Vagina (tissue), 2 donors: ENCODE data around the gene NEO1.

Experiments
- CTCF ChIP-seq, 3 experiments: fragments of 450-650 bp in 2 of 3; fragments of 200-600 bp in 1 of 3; sonication (generic) in 1 of 3; IDR thresholded peaks; one replicate each; pipeline ENCODE4 v1.5.1; 2017 to 2019; ENCODE audit warnings: antibody characterized with exemption in 3 of 3, mild to moderate bottlenecking in 2 of 3, moderate library complexity in 2 of 3
- POLR2A ChIP-seq, 2 donors: fragments of 450-650 bp; IDR thresholded peaks; one replicate each; pipeline ENCODE4 v1.6.1; 2017; ENCODE audit warnings: antibody characterized with exemption in 2 of 2, mild to moderate bottlenecking in 2 of 2, moderate library complexity in 2 of 2

GRCh38 chr15:73258271-73259108 is 206.2 kb downstream of the NEO1 start:
- no peak for TF ChIP-seq CTCF (IDR thresholded peaks at IDR 0.05)
- TF ChIP-seq POLR2A (IDR thresholded peaks at IDR 0.05) = no peak
